Measurements from ENCODE around the gene TUBB4A. TPM values are rescaled to one million over a fixed set of nuclear protein-coding genes. Genes with fewer than 3 reads are reported as not detected.
A peak's percentile ranks its signal among the peaks of the same experiment; 100 is the strongest.

TUBB4A gene
- total RNA-seq, 1 experiment from 2014 or later: not detected

GRCh38 chr19:6467384-6467783 lies 34.7 kb downstream of the TUBB4A start:
- H3K4me1 ChIP-seq (replicated peaks; ENCODE audit: insufficient read depth): peaks cover 5% of the 10 kb centered on the region
- H3F3A ChIP-seq (ENCODE audit: insufficient read depth, low read depth): peaks cover 7% of the 10 kb centered on the region; the same call in 1 of the 2 replicates
- no peak for DNase-seq
- H3K9me3 ChIP-seq (ENCODE audit: insufficient read depth, low read depth): no peaks in the 10 kb centered on the region
- TF ChIP-seq EZH2 (IDR thresholded peaks at IDR 0.05; ENCODE audit: low read depth): no peak
- TF ChIP-seq, protein P1, sequence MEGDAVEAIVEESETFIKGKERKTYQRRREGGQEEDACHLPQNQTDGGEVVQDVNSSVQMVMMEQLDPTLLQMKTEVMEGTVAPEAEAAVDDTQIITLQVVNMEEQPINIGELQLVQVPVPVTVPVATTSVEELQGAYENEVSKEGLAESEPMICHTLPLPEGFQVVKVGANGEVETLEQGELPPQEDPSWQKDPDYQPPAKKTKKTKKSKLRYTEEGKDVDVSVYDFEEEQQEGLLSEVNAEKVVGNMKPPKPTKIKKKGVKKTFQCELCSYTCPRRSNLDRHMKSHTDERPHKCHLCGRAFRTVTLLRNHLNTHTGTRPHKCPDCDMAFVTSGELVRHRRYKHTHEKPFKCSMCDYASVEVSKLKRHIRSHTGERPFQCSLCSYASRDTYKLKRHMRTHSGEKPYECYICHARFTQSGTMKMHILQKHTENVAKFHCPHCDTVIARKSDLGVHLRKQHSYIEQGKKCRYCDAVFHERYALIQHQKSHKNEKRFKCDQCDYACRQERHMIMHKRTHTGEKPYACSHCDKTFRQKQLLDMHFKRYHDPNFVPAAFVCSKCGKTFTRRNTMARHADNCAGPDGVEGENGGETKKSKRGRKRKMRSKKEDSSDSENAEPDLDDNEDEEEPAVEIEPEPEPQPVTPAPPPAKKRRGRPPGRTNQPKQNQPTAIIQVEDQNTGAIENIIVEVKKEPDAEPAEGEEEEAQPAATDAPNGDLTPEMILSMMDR (conservative IDR thresholded peaks at IDR 0.05): no peak
- H3K4me3 ChIP-seq: no peak overlapping the region
- POLR2A ChIA-PET (ENCODE audit: unreplicated experiment): no interaction called here
- no peak overlapping the region for H3K4me2 ChIP-seq
- CTCF ChIA-PET: no interaction called here
- H4K20me1 ChIP-seq (ENCODE audit: insufficient read depth): no peaks in the 10 kb centered on the region
- H3K36me3 ChIP-seq (ENCODE audit: low read depth): no peaks in the 10 kb centered on the region
- no peak overlapping the region for H2AFZ ChIP-seq
- no peak overlapping the region for H3K27ac ChIP-seq
- intact Hi-C loops (cut with micrococcal nuclease; ENCODE audit: unreplicated experiment): no loop called here
- BruUV-seq (replicated peaks): no TSS peak
- no peaks in the 10 kb centered on the region for H3K9me2 ChIP-seq (ENCODE audit: insufficient read depth)
- H3K79me2 ChIP-seq (ENCODE audit: low read depth): peaks cover 15% of the 10 kb centered on the region
- no peaks in the 10 kb centered on the region for H3K27me3 ChIP-seq (ENCODE audit: insufficient read depth, low read depth)

- H3K27me3 ChIP-seq (ENCODE audit: insufficient read depth, low read depth): no peaks in the 10 kb centered on the region
- no peak overlapping the region for H3K4me2 ChIP-seq
- peaks cover 7% of the 10 kb centered on the region; the same call in 1 of the 2 replicates for H3F3A ChIP-seq (ENCODE audit: insufficient read depth, low read depth)
- H3K4me1 ChIP-seq (replicated peaks; ENCODE audit: insufficient read depth): peaks cover 5% of the 10 kb centered on the region
- H3K9me3 ChIP-seq (ENCODE audit: insufficient read depth, low read depth): no peaks in the 10 kb centered on the region
- no peaks in the 10 kb centered on the region for H4K20me1 ChIP-seq (ENCODE audit: insufficient read depth)
- H3K27ac ChIP-seq: no peak overlapping the region
- ChIA-PET POLR2A (ENCODE audit: unreplicated experiment) (no interaction called here), CTCF (no interaction called here)
- no TSS peak for BruUV-seq (replicated peaks)
- no peak overlapping the region for H2AFZ ChIP-seq
- no peak for DNase-seq
- H3K36me3 ChIP-seq (ENCODE audit: low read depth): no peaks in the 10 kb centered on the region
- H3K9me2 ChIP-seq (ENCODE audit: insufficient read depth): no peaks in the 10 kb centered on the region
- H3K4me3 ChIP-seq: no peak overlapping the region
- TF ChIP-seq, protein P1 (conservative IDR thresholded peaks at IDR 0.05): no peak
- TF ChIP-seq EZH2 (IDR thresholded peaks at IDR 0.05; ENCODE audit: low read depth): no peak
- intact Hi-C loops (cut with micrococcal nuclease; ENCODE audit: unreplicated experiment): no loop called here
- H3K79me2 ChIP-seq (ENCODE audit: low read depth): peaks cover 15% of the 10 kb centered on the region
Measured at GRCh38 chr19:6466526-6467248, 35.4 kb downstream of the TUBB4A start.

DNA sequence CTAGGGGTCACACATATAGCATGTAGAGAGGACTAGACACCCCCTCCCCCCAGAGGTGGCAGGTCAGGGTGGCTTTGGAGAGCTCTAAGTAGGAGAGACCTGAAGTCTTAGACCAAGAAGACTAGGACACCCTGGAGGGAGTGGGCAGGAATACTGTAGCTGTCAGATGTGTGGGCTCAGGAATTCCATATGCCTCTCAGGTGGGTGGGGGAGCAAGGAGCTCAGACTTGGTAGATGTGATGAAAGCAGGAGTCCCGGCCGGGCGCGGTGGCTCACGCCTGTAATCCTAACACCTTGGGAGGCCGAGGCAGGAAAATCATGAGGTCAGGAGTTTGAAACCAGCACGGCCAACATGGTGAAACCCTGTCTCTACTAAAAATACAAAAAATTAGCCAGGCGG lies 36.4 kb downstream of the TUBB4A start:
- ChIA-PET POLR2A (ENCODE audit: unreplicated experiment) (interaction anchor here (0.6 kb wide), 1 partner anchor 31 kb away, joined by 5 read pairs; no protein-coding TSS in a partner anchor), CTCF (no interaction called here)
- intact Hi-C loops (cut with micrococcal nuclease; ENCODE audit: unreplicated experiment): no loop called here
- Histone ChIP-seq H3K79me2 (ENCODE audit: low read depth) (peaks cover 15% of the 10 kb centered on the region), H3K9me3 (ENCODE audit: insufficient read depth, low read depth) (no peaks in the 10 kb centered on the region), H2AFZ (no peak overlapping the region), H3K4me2 (peak overlapping the region; percentile 81), H3F3A (ENCODE audit: insufficient read depth, low read depth) (peaks cover 7% of the 10 kb centered on the region; the same call in 1 of the 2 replicates), H3K27ac (no peak overlapping the region), H3K36me3 (ENCODE audit: low read depth) (no peaks in the 10 kb centered on the region), H4K20me1 (ENCODE audit: insufficient read depth) (no peaks in the 10 kb centered on the region), H3K9me2 (ENCODE audit: insufficient read depth) (no peaks in the 10 kb centered on the region), H3K4me3 (peak overlapping the region; percentile 75; the same call in 1 of the 2 replicates), H3K4me1 (replicated peaks; ENCODE audit: insufficient read depth) (peaks cover 5% of the 10 kb centered on the region), H3K27me3 (ENCODE audit: insufficient read depth, low read depth) (no peaks in the 10 kb centered on the region)
- TF ChIP-seq, protein P1 (conservative IDR thresholded peaks at IDR 0.05): no peak
- no peak for TF ChIP-seq EZH2 (IDR thresholded peaks at IDR 0.05; ENCODE audit: low read depth)
- BruUV-seq (replicated peaks): no TSS peak
- DNase-seq: no peak
